ENCODE data around the gene CD82.
A peak's percentile ranks its signal among the peaks of the same experiment; 100 is the strongest.

The CD82 gene

GRCh38 chr11:44532809-44533208 lies 32.7 kb upstream of the CD82 start:
- DNase-seq (ENCODE audit: low read depth) = no peak
- H3K4me3 ChIP-seq (ENCODE audit: control insufficient read depth, low read depth, low read length) = no peak overlapping the region
- no peak for TF ChIP-seq CTCF (conservative IDR thresholded peaks at IDR 0.05; ENCODE audit: control insufficient read depth, insufficient read depth, low read depth, low read length)

GRCh38 chr11:44533921-44534711 lies 31.3 kb upstream of the CD82 start:
- no peak overlapping the region for H3K4me3 ChIP-seq (ENCODE audit: control insufficient read depth, low read depth, low read length)
- DNase-seq (ENCODE audit: low read depth) = no peak
- no peak for TF ChIP-seq CTCF (conservative IDR thresholded peaks at IDR 0.05; ENCODE audit: control insufficient read depth, insufficient read depth, low read depth, low read length)

- TF ChIP-seq CTCF (conservative IDR thresholded peaks at IDR 0.05; ENCODE audit: control insufficient read depth, insufficient read depth, low read depth, low read length) = no peak
- H3K4me3 ChIP-seq (ENCODE audit: control insufficient read depth, low read depth, low read length) = no peak overlapping the region
- no peak for DNase-seq (ENCODE audit: low read depth)
Measured at GRCh38 chr11:44535191-44535980, 30.1 kb upstream of the CD82 start.

- TF ChIP-seq CTCF (conservative IDR thresholded peaks at IDR 0.05; ENCODE audit: control insufficient read depth, insufficient read depth, low read depth, low read length) = no peak
- no peak for DNase-seq (ENCODE audit: low read depth)
- no peak overlapping the region for H3K4me3 ChIP-seq (ENCODE audit: control insufficient read depth, low read depth, low read length)
Measured at GRCh38 chr11:44536788-44537516, 28.5 kb upstream of the CD82 start.

GRCh38 chr11:44537679-44538078 lies 27.8 kb upstream of the CD82 start:
- H3K4me3 ChIP-seq (ENCODE audit: control insufficient read depth, low read depth, low read length) = no peak overlapping the region
- TF ChIP-seq CTCF (conservative IDR thresholded peaks at IDR 0.05; ENCODE audit: control insufficient read depth, insufficient read depth, low read depth, low read length) = no peak
- no peak for DNase-seq (ENCODE audit: low read depth)

- peak; percentile 61 for DNase-seq (ENCODE audit: low read depth)
- H3K4me3 ChIP-seq (ENCODE audit: control insufficient read depth, low read depth, low read length) = no peak overlapping the region
- peak; percentile 92 for TF ChIP-seq CTCF (conservative IDR thresholded peaks at IDR 0.05; ENCODE audit: control insufficient read depth, insufficient read depth, low read depth, low read length)
Measured at GRCh38 chr11:44538375-44539054, 26.9 kb upstream of the CD82 start.

Data from fibroblast of mammary gland (primary cell).